ENCODE results near the gene SDK1.

SDK1 gene

DNA sequence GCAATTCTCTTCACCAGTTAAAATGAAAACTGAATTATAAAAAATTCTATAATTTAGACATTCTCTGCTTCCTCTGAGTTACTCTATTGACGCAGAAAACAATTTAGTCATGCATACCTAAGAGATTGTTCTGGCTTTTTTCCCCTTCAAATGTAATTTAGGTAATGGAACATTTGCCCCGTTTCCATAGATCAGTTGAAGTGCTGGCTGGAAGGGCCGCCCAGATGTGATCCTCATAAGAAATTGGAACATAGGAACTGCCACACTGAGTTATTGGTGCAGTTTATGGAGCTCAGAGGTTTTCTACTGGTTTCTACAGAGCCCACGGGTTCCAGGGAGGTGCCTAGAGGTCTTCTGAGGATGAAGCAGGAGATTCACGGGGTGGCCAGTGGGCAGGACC lies 581.7 kb downstream of the SDK1 start:
- H3K27me3 Mint-ChIP-seq, result no peaks in the 10 kb centered on the region
- H3K4me3 Mint-ChIP-seq, result no peak overlapping the region
- no peak overlapping the region for H3K27ac Mint-ChIP-seq
- H3K9me3 Mint-ChIP-seq, result no peaks in the 10 kb centered on the region
- no peaks in the 10 kb centered on the region for H3K4me1 Mint-ChIP-seq
- ATAC-seq (no peak), DNase-seq (no peak)

DNA sequence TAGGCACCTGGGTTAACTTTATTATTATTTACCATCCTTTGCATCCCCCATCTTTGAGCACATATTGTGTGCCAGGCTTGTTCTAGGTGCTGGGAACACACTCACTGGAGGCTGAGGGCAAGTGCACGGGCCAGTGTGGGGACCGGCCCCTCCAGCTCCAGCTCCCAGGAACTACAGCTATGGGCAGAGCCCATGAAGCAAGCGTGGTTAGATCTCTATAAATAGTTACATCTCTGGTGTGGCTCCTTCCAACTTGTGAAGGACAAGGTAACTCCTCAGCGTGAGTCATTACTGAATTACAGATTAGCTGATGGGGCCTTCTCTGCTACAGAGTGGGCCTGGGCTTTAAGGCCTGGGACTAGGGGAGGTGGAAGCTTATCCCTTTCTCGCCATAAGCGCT lies 583.5 kb downstream of the SDK1 start:
- no peak overlapping the region for H3K27ac Mint-ChIP-seq
- no peak for ATAC-seq

DNA sequence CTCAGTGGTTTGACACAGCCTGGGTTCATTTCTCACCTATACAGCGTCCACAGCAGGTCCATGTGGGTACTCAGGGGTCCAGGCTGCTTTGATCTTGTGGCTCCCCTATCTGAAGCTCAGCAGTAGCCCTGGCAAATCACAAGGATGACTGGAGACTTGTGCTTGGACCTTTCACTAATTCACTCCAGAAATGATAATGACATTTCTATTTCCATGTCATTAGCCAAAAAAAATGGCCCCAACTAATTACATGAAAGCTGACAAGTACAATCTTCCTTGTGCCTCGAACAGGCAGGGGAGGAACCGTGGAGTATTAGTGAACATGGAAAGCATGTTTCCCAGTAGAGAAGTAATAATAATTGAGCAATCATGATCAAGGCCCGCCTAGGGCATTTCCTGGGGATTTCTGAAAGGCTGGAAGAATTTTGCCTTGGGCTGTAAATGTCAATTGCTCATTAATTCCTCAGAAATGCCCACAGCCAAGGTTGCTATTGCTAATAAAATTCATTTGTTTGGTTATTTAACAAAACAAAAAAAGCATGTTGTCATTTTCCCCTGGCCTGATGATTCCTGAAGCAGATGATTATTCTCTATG lies 586.1 kb downstream of the SDK1 start:
- peaks cover 4% of the 10 kb centered on the region for H3K27me3 Mint-ChIP-seq
- H3K9me3 Mint-ChIP-seq, result no peaks in the 10 kb centered on the region
- H3K4me3 Mint-ChIP-seq, result no peak overlapping the region
- H3K27ac Mint-ChIP-seq, result no peak overlapping the region
- no peak for DNase-seq
- no peaks in the 10 kb centered on the region for H3K4me1 Mint-ChIP-seq
- no peak for ATAC-seq

More for the DNA sequence above, 583.5 kb downstream of the SDK1 start:
- H3K9me3 Mint-ChIP-seq, result no peaks in the 10 kb centered on the region
- no peak for DNase-seq
- no peaks in the 10 kb centered on the region for H3K4me1 Mint-ChIP-seq
- H3K4me3 Mint-ChIP-seq, result no peak overlapping the region
- H3K27me3 Mint-ChIP-seq, result no peaks in the 10 kb centered on the region

DNA sequence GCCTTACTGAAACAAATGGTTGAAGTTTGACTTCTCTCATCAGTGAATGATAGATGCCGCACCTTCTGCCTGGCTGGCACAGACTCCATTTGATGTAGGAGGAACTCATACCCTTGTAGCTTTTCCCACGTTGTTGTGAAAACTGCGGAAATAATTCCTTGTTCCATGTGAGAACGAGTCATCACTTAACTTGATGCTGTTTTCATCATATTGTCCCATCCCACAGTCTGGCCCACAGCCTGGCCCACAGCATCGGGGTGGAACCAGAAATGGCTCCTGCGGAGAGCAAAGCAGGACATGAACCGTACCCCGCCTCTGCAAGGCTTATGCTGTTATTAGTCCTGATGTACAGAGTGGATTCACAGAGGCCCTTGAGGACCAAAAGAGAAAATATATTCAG lies 587.0 kb downstream of the SDK1 start:
- Mint-ChIP-seq H3K27me3 (peaks cover 10% of the 10 kb centered on the region), H3K9me3 (no peaks in the 10 kb centered on the region), H3K4me1 (no peaks in the 10 kb centered on the region), H3K4me3 (no peak overlapping the region), H3K27ac (no peak overlapping the region)
- DNase-seq (no peak), ATAC-seq (no peak)

DNA sequence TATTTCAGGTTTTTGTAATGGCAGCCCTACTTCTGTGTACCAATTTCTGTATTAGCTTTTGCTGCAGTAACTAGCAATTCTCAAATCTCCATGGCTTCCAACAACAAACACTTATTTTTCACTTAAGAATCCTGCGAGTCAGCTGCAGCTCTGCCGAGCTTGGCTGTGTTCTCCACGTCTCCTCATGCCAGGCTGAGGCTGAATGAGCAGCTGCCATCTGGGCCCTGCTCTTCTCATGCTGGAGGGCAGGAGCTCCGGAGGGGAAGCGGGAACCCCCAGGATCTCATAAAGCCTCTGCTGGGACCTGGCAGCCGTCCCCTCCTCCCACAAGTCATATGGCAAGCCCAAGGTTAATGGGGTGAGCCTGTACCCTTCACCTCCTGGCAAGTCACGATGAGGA lies 591.1 kb downstream of the SDK1 start:
- ATAC-seq (no peak), DNase-seq (no peak)
- H3K27ac Mint-ChIP-seq, result no peak overlapping the region
- peaks cover 17% of the 10 kb centered on the region for H3K27me3 Mint-ChIP-seq
- H3K4me3 Mint-ChIP-seq, result no peak overlapping the region
- H3K9me3 Mint-ChIP-seq, result no peaks in the 10 kb centered on the region
- no peaks in the 10 kb centered on the region for H3K4me1 Mint-ChIP-seq

DNA sequence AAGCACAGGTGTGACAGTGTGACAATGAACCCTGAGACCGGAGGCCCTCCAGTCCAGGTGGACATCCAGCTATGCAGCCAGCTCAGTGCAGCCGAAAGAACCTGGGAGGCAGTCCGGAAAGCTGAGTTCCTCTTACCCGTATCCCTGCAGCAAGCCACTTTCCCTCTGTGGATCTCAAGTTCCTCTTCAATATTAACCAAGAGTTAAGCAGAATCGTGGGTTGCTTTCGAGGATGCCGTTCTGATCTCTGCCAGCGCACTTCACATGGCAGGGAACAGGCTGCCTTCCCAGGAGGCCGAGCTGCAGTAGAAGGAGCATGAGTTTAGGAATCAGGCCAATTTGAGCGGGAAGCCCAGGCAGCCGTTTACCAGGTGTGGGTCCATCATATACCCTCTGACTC lies 591.6 kb downstream of the SDK1 start:
- H3K9me3 Mint-ChIP-seq, result no peaks in the 10 kb centered on the region
- H3K4me1 Mint-ChIP-seq, result no peaks in the 10 kb centered on the region
- H3K4me3 Mint-ChIP-seq, result no peak overlapping the region
- no peak for ATAC-seq
- no peak overlapping the region for H3K27ac Mint-ChIP-seq
- peaks cover 17% of the 10 kb centered on the region for H3K27me3 Mint-ChIP-seq
- no peak for DNase-seq

DNA sequence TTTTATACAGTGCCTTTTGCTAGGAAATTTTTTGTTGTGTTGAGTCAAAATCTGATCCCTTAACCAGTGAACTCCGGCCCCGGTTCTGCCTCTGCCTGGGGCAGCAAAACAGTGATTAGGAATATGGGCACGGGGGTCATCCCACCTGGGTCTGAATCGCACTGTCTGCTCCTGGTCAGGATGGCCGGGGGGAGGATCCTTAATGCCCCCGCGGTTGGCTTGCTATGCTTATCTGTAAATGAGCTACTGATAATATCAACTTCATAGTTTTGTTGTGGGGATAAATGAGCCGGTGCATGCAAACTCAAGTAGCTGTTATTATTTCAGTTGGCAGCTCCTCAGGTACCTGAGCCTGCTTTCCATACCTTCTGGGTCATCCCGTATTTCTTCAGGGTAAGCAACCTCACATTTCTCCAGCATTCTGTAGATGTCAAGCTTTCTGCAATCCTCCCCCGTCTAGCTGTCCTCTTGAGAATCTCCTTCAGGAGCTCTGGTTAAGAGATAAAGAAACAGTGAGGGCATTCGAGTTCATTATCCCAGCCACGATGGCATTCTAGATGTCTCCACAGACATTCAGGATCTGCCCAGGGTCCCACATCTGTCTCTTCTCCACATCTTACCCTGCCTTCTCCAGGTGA lies 592.2 kb downstream of the SDK1 start:
- H3K27me3 Mint-ChIP-seq, result peaks cover 17% of the 10 kb centered on the region
- DNase-seq, result no peak
- H3K9me3 Mint-ChIP-seq, result no peaks in the 10 kb centered on the region
- no peak for ATAC-seq
- H3K27ac Mint-ChIP-seq, result no peak overlapping the region
- H3K4me3 Mint-ChIP-seq, result no peak overlapping the region
- H3K4me1 Mint-ChIP-seq, result no peaks in the 10 kb centered on the region

DNA sequence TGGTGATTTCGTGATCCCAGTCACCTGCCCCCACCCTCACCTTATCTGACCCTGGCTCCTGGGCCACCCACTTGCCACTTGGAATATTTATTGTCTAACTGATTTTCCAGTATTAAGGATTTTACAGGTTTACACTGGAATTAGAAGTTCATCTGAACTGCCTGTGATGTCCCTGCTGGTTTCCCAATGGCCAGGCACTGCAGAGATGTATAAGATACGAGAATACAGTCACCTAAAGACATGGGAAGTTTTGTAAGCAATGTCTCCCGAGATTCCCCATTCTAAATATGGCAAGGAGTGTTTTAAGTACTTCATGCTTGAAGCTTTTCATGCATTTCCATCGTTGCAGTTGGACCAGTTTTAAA lies 592.7 kb downstream of the SDK1 start:
- Mint-ChIP-seq H3K9me3 (no peaks in the 10 kb centered on the region), H3K4me3 (no peak overlapping the region), H3K27me3 (peaks cover 17% of the 10 kb centered on the region), H3K4me1 (no peaks in the 10 kb centered on the region), H3K27ac (no peak overlapping the region)
- ATAC-seq (no peak), DNase-seq (no peak)

DNA sequence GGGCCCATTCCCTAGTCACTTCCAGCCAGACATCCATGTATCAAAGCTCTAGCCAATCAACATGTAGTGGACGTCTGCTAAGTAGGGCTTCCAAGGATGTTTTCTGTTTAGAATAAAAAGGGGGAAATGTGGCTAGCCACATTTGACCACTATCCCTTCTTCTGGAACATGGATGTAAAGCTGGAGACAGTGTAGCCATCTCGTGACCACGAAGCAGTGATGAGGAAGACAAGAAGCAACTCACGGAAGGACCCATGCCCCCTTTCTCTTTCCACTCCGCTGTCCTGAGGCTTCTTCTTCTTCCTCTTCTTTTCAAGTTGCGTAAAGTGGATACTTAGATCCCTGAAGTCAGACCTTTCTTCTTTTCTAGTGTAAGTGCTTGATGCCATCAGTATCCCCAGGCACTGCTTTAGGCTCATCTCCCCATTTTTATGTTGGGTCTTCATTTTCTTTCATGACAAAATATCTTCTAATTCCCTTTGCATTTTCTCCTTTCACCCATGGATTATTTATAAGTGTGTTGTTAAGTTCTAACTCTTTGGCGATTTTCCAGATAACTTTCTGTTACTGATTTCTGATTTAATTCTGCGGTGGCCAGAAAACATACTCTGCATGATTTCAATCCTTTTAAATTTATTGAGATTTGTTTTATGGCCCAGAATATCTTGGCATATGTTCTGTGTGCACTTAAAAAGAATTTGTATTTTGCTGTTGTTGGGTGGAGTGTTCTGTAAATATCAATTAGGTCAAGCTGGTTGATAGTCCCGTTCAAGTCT lies 594.5 kb downstream of the SDK1 start:
- DNase-seq (no peak), ATAC-seq (no peak)
- Mint-ChIP-seq H3K9me3 (no peaks in the 10 kb centered on the region), H3K4me3 (no peak overlapping the region), H3K27ac (no peak overlapping the region), H3K27me3 (peaks cover 17% of the 10 kb centered on the region), H3K4me1 (no peaks in the 10 kb centered on the region)

DNA sequence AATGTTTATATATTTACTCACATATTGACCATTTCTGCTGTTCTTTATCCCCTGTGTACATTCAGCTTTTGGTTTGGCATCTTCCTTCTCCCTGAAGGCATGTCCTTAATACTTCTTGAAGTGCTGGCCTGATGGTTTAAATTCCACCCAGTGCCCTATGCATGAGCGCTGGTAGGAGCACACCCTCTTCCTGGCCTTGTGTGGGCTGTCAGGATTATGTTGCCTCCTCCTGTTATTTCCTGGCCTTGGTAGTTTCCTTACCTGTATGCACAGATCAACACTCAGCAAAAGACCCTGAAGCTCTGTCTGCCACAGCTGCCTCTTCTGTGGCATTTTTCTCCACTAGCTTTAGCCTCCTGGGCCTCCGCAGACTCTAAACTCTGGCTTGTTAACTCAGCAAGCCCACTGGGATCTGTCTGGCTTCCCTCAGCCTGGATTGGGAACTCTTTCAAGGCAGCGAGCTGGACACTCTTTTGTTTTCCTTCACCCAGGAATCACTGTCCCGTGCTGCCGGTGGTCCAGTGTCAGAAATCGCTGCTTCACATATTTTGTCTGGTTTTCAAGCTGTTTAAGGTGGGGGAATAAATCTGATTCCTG lies 595.2 kb downstream of the SDK1 start:
- H3K4me1 Mint-ChIP-seq, result no peaks in the 10 kb centered on the region

DNA sequence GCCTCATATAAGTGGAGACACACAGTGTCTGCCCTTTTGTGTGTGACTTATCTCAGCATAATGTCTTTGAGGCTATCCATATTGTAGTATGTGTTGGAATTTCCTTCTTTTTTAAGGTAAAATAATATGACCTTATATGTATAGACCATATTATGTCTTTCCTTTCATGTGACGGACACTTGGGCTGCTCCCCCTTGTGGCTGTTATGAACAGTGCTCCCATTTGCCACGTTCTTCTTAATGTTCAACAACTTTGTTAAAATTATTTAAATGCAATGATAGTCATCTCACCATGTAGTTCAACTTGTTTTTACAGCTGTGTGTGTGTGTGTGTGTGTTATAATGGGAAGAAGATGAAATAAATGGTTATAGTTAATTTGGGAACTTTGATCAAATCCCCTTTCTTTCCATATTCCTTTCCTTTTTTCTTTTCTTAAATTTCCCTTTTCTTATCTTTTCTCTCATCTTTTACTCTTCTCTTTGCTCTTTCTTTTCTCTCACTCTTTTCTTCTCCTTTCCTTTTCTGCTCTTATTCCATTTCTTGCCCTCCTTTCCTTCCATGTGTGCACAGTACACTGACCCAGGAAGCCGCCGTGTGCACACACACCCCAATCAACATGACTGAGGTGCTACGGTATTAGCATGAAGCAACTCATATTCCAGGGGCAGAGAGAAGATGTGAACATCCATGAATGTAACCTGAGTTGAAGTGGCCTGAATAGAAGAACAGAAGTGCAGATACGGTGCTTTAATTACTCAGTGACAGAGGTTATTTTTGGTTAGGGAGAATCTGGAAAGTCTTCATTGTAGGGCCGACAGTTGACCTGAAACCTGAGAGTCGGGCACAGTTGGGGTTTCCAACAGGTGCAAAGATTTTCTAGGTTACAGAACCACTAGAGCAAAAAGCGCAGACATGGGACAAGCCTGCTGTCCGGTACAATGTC lies 596.6 kb downstream of the SDK1 start:
- Mint-ChIP-seq H3K9me3 (no peaks in the 10 kb centered on the region), H3K27me3 (peaks cover 9% of the 10 kb centered on the region), H3K4me3 (no peak overlapping the region), H3K27ac (peak overlapping the region in 1 of 2 donors; percentile 80), H3K4me1 (no peaks in the 10 kb centered on the region)
- DNase-seq, result peak; percentile 30 to 48
- ATAC-seq, result peak; percentile 63

More for the DNA sequence above, 595.2 kb downstream of the SDK1 start:
- Mint-ChIP-seq H3K4me3 (no peak overlapping the region), H3K27ac (peak overlapping the region in 1 of 2 donors; percentile 5), H3K9me3 (no peaks in the 10 kb centered on the region), H3K27me3 (peaks cover 17% of the 10 kb centered on the region)
- ATAC-seq, result no peak
- no peak for DNase-seq

DNA sequence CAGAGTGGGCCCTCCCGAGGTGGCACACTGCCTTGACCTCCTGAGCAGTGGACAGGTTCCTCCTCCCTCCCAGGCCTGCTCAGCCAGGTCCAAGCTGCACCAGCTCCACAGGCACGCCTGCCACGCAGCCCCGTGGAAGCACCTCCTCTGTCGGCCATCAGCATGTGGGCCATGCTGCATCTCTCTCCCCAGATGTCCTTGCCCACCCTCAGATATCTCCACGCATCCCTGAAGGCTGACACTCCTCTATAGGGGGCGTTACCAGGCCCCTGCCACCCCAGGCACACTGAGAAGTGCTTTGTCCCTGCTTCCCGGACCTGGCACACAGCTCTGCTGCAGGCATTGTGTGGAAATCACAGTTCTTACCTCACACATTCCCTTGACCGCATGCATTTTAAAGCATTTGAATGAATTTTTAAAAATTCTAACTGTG lies 598.5 kb downstream of the SDK1 start:
- H3K27ac Mint-ChIP-seq, result no peak overlapping the region
- no peak for DNase-seq
- H3K9me3 Mint-ChIP-seq, result no peaks in the 10 kb centered on the region
- ATAC-seq, result peak; percentile 28
- H3K4me1 Mint-ChIP-seq, result no peaks in the 10 kb centered on the region
- no peaks in the 10 kb centered on the region for H3K27me3 Mint-ChIP-seq
- no peak overlapping the region for H3K4me3 Mint-ChIP-seq

DNA sequence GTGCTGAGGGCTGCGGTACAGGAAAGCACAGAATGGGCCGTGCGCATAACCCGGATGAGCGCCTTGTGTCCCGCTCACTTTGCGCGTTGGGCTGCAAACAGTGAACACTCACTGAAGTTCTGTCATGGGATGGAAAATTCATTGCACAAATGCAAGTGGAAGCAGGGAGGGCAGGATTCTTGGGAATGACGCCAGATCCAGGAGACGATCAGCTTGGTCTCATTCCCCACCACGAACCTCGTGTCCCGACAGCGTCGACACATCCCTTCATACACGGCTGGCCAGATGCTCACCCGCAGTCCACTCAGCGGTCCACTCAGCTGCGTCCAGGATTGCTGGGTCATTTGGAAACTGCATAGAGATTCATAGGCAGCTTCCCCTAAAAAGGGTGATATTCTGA lies 607.1 kb downstream of the SDK1 start:
- H3K4me1 Mint-ChIP-seq, result peaks cover 5% of the 10 kb centered on the region
- ATAC-seq, result no peak
- no peaks in the 10 kb centered on the region for H3K9me3 Mint-ChIP-seq
- H3K4me3 Mint-ChIP-seq, result no peak overlapping the region
- H3K27me3 Mint-ChIP-seq, result no peaks in the 10 kb centered on the region
- no peak for DNase-seq
- H3K27ac Mint-ChIP-seq, result no peak overlapping the region

DNA sequence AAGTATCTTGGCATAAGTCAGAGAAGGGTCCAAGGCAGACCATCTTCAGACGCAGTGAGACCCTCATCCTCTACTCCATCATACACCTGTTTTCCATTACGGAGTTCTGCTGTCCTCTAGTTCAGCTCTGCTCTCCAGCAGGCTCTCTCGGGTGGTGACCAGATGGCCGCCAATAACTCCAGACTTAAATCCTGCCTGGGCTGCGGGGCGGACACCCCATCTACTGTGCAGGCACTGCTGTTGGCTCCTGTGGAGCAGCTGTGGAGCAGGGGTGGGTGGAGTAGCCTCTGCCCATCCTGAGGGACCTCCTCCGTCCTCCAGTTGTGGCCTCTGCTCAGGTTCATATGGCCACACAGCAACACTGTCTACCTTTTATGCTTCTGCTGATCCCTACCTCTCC lies 608.1 kb downstream of the SDK1 start:
- peaks cover 5% of the 10 kb centered on the region for H3K4me1 Mint-ChIP-seq
- no peak for ATAC-seq
- no peak overlapping the region for H3K4me3 Mint-ChIP-seq
- peak overlapping the region in 1 of 2 donors; percentile 39 for H3K27ac Mint-ChIP-seq
- H3K27me3 Mint-ChIP-seq, result no peaks in the 10 kb centered on the region
- no peaks in the 10 kb centered on the region for H3K9me3 Mint-ChIP-seq
- DNase-seq, result no peak

DNA sequence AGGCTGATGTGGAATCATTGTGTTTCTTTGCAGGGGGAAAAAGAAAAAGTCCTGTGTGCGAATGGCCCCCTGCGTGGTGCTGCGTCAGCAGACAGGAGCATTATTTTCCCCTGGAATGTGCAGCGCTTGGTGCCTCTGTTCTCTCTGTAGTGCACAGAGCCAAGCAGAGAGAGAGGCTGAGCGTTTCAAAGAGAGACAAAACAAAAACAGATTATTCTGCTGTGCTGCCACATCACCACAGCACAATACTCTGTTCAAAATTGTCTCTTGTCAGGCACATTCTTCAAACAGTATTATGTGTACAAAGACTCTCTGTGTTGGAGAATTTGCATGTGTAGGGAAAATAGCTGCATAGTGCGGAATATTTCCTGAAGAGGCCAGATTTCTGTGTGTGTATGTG lies 609.0 kb downstream of the SDK1 start:
- H3K27ac Mint-ChIP-seq, result no peak overlapping the region
- DNase-seq (no peak), ATAC-seq (no peak)
- no peaks in the 10 kb centered on the region for H3K27me3 Mint-ChIP-seq
- H3K4me1 Mint-ChIP-seq, result peaks cover 5% of the 10 kb centered on the region
- no peaks in the 10 kb centered on the region for H3K9me3 Mint-ChIP-seq
- no peak overlapping the region for H3K4me3 Mint-ChIP-seq

All from stimulated activated naive CD8-positive, alpha-beta T cell treated with anti-CD3 and anti-CD28 coated beads, Interleukin-15, amount 100 ng/mL, for 72 hours (primary cell).